ENCODE data around the gene SMAD9. TPM values are rescaled to one million over a fixed set of nuclear protein-coding genes. Genes with fewer than 3 reads are reported as not detected.

SMAD9 gene
- total and polyA plus RNA-seq, 2 of the 13 experiments (the other 11 are each of a cell fraction or from before 2014, with no cell fraction given), result 4.2 to 7.7 TPM

DNA sequence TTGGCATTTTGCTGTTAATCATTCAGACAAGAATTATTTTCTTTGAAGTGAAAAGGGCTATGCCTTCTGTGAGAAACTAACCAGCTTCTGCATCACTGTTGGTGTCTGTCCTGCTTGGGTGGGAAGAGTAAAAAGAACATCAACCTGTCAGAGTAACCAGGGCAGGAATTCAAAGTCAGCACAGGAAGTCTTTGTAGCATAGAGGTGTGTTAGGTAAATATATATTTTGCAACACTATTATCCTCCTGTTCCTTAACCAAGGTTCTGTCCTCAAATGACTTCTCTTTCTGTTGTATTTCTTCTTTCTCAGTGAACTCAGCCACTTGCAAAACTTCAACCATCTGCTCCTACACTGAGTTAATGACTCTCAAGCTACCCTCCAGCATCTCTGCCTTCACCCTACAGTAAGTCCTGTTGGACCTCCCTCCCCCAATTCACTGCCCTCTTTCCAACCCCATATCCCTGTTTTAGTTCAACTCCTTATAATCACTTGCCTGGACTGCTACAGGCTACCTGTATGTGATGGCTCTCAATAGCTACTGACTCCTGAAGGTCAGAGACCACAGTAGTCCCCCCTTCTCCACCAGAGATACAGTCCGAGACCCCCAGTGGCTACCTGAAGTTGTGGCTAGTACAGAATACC lies 49.9 kb downstream of the SMAD9 start (continued):
- TF ChIP-seq, protein P1, sequence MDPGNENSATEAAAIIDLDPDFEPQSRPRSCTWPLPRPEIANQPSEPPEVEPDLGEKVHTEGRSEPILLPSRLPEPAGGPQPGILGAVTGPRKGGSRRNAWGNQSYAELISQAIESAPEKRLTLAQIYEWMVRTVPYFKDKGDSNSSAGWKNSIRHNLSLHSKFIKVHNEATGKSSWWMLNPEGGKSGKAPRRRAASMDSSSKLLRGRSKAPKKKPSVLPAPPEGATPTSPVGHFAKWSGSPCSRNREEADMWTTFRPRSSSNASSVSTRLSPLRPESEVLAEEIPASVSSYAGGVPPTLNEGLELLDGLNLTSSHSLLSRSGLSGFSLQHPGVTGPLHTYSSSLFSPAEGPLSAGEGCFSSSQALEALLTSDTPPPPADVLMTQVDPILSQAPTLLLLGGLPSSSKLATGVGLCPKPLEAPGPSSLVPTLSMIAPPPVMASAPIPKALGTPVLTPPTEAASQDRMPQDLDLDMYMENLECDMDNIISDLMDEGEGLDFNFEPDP (CRISPR knock-in tag; conservative IDR thresholded peaks at IDR 0.05), result no peak
- TF ChIP-seq, protein P2, sequence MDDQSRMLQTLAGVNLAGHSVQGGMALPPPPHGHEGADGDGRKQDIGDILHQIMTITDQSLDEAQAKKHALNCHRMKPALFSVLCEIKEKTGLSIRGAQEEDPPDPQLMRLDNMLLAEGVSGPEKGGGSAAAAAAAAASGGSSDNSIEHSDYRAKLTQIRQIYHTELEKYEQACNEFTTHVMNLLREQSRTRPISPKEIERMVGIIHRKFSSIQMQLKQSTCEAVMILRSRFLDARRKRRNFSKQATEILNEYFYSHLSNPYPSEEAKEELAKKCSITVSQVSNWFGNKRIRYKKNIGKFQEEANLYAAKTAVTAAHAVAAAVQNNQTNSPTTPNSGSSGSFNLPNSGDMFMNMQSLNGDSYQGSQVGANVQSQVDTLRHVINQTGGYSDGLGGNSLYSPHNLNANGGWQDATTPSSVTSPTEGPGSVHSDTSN (CRISPR knock-in tag; IDR thresholded peaks at IDR 0.05; ENCODE audit: borderline replicate concordance), result no peak
- TF ChIP-seq TOE1 (CRISPR knock-in tag; IDR thresholded peaks at IDR 0.05) (no peak), KLF9 (CRISPR knock-in tag; IDR thresholded peaks at IDR 0.05; ENCODE audit: low read depth) (no peak), ADNP (CRISPR knock-in tag; IDR thresholded peaks at IDR 0.05) (no peak), ZNF274 (CRISPR knock-in tag; IDR thresholded peaks at IDR 0.05) (no peak), ZNF333 (CRISPR knock-in tag; IDR thresholded peaks at IDR 0.05; ENCODE audit: borderline replicate concordance) (no peak), ZNF484 (CRISPR knock-in tag; IDR thresholded peaks at IDR 0.05; ENCODE audit: borderline replicate concordance, low read depth) (no peak), TARDBP (CRISPR knock-in tag; IDR thresholded peaks at IDR 0.05) (0 out of 2 replicates have a peak, but pooled peaks have one; percentile 23), HNRNPH1 (optimal IDR thresholded peaks at IDR 0.05; ENCODE audit: low read depth, low read length) (no peak), IRF2 (CRISPR knock-in tag; IDR thresholded peaks at IDR 0.05) (peak; percentile 63; the same call in 1 of the 2 replicates), RARA (CRISPR knock-in tag; IDR thresholded peaks at IDR 0.05) (peak; percentile 70), ZFP36L2 (CRISPR knock-in tag; IDR thresholded peaks at IDR 0.05) (no peak), ZNF781 (CRISPR knock-in tag; IDR thresholded peaks at IDR 0.05; ENCODE audit: borderline replicate concordance, not compliant biosample characterization) (no peak), STAG1 (CRISPR knock-in tag; IDR thresholded peaks at IDR 0.05) (no peak), FOSL2 (CRISPR knock-in tag; IDR thresholded peaks at IDR 0.05) (peak; percentile 15; the same call in 1 of the 2 replicates)
- TF ChIP-seq, protein P3, sequence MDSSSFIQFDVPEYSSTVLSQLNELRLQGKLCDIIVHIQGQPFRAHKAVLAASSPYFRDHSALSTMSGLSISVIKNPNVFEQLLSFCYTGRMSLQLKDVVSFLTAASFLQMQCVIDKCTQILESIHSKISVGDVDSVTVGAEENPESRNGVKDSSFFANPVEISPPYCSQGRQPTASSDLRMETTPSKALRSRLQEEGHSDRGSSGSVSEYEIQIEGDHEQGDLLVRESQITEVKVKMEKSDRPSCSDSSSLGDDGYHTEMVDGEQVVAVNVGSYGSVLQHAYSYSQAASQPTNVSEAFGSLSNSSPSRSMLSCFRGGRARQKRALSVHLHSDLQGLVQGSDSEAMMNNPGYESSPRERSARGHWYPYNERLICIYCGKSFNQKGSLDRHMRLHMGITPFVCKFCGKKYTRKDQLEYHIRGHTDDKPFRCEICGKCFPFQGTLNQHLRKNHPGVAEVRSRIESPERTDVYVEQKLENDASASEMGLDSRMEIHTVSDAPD (CRISPR knock-in tag; IDR thresholded peaks at IDR 0.05), result no peak
- TF ChIP-seq, protein P4, sequence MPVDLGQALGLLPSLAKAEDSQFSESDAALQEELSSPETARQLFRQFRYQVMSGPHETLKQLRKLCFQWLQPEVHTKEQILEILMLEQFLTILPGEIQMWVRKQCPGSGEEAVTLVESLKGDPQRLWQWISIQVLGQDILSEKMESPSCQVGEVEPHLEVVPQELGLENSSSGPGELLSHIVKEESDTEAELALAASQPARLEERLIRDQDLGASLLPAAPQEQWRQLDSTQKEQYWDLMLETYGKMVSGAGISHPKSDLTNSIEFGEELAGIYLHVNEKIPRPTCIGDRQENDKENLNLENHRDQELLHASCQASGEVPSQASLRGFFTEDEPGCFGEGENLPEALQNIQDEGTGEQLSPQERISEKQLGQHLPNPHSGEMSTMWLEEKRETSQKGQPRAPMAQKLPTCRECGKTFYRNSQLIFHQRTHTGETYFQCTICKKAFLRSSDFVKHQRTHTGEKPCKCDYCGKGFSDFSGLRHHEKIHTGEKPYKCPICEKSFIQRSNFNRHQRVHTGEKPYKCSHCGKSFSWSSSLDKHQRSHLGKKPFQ (CRISPR knock-in tag; IDR thresholded peaks at IDR 0.05; ENCODE audit: insufficient replicate concordance), result no peak
- TF ChIP-seq, protein P5, sequence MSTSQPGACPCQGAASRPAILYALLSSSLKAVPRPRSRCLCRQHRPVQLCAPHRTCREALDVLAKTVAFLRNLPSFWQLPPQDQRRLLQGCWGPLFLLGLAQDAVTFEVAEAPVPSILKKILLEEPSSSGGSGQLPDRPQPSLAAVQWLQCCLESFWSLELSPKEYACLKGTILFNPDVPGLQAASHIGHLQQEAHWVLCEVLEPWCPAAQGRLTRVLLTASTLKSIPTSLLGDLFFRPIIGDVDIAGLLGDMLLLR (CRISPR knock-in tag; IDR thresholded peaks at IDR 0.05), result no peak
- TF ChIP-seq, protein P6, sequence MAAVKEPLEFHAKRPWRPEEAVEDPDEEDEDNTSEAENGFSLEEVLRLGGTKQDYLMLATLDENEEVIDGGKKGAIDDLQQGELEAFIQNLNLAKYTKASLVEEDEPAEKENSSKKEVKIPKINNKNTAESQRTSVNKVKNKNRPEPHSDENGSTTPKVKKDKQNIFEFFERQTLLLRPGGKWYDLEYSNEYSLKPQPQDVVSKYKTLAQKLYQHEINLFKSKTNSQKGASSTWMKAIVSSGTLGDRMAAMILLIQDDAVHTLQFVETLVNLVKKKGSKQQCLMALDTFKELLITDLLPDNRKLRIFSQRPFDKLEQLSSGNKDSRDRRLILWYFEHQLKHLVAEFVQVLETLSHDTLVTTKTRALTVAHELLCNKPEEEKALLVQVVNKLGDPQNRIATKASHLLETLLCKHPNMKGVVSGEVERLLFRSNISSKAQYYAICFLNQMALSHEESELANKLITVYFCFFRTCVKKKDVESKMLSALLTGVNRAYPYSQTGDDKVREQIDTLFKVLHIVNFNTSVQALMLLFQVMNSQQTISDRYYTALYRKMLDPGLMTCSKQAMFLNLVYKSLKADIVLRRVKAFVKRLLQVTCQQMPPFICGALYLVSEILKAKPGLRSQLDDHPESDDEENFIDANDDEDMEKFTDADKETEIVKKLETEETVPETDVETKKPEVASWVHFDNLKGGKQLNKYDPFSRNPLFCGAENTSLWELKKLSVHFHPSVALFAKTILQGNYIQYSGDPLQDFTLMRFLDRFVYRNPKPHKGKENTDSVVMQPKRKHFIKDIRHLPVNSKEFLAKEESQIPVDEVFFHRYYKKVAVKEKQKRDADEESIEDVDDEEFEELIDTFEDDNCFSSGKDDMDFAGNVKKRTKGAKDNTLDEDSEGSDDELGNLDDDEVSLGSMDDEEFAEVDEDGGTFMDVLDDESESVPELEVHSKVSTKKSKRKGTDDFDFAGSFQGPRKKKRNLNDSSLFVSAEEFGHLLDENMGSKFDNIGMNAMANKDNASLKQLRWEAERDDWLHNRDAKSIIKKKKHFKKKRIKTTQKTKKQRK (IDR thresholded peaks at IDR 0.05; ENCODE audit: low read length), result no peak

All from HepG2 (cell line).